GM12891 (cell line): ENCODE measurements around the gene MDM2.

Source experiments
- POLR2A ChIP-seq: IDR thresholded peaks from 2 replicates; pipeline ENCODE4 v1.6.1; 2011; ENCODE audit warnings: low read depth, low read length, control low read depth
- POLR2AphosphoS5 ChIP-seq: IDR thresholded peaks from 2 replicates; pipeline ENCODE4 v1.6.1; 2011; ENCODE audit warnings: low read depth, low read length, control low read depth
- TAF1 ChIP-seq: IDR thresholded peaks from 2 replicates; pipeline ENCODE4 v1.6.1; 2011; ENCODE audit warnings: low read depth, low read length, control low read depth

GRCh38 chr12:68794653-68795251 lies 13.2 kb upstream of the MDM2 start:
- TF ChIP-seq POLR2AphosphoS5 = no peak
- TF ChIP-seq TAF1 = no peak
- TF ChIP-seq POLR2A = no peak
